ENCODE data around the gene DKK2. TPM values are rescaled to one million over a fixed set of nuclear protein-coding genes. Genes with fewer than 3 reads are reported as not detected.
"Not testable (repeated sequence)": the region's sequence is repeated elsewhere in the genome, so short reads cannot be mapped to it uniquely, and the experiment has no call there.

Gene DKK2
- total and polyA plus RNA-seq, 4 donors, result 0.71 to 2.5 (median 0.87) TPM

DNA sequence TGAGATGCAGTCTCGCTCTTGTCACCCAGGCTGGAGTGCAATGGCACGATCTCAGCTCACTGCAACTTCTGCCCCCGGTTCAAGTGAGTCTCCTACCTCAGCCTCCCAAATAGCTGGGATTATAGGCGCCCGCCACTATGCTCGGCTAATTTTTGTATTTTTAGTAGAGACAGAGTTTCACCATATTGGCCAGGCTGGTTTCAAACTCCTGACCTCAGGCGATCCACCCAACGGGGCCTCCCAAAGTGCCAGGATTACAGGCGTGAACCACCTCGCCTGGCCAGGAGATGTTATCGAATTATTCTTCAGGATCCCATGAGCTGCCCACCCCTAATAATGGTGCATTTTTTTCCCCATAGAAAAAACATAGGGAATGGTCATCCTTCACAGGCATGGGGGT is 128.1 kb downstream of the DKK2 start:
- not testable (repeated sequence) for ATAC-seq (ENCODE audit: low FRiP score)

DNA sequence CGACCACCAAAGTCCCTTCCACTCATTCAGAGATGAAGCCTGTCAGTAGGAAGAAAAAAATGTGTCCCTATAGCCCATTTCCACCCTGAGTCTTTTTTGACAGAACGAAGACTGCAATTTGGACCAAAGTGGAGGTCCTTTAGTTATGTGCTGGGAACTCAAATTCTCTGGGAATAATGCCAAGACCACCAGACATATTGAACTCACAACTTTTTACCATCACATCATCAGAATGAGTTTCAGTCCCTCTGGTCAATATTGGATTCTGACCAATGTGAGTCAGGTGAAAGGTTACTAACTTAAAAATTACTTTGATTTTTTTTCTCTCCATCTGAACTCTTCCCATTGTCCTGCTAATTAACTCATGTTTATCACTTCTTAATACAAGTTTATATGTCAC is 128.9 kb downstream of the DKK2 start:
- ATAC-seq (ENCODE audit: low FRiP score) (no peak), DNase-seq (no peak)
- no peaks in the 10 kb centered on the region for H3K4me1 ChIP-seq (ENCODE audit: control insufficient read depth in 1 of 2, insufficient read depth in 2 of 2, low read length in 2 of 2)
- no peaks in the 10 kb centered on the region for H3K9me3 ChIP-seq (ENCODE audit: control insufficient read depth, low read length)
- whole genome bisulfite sequencing, 2 donors, result 60 to 72% methylated on average over 2 of the region's 2 CpGs
- H3K27ac ChIP-seq (ENCODE audit: low read depth in 1 of 2, low read length in 2 of 2), result no peak overlapping the region
- no peak overlapping the region for H3K4me3 ChIP-seq (ENCODE audit: low read length in 2 of 2)
- H3K27me3 ChIP-seq (ENCODE audit: control insufficient read depth in 1 of 2, insufficient read depth in 2 of 2, low read length in 1 of 2), result no peaks in the 10 kb centered on the region
- intact Hi-C loops (cut with DNase I), result no loop called here
- no peaks in the 10 kb centered on the region for H3K36me3 ChIP-seq (ENCODE audit: control insufficient read depth in 1 of 2, insufficient read depth in 2 of 2, low read length in 1 of 2)

More for the DNA sequence above, 128.1 kb downstream of the DKK2 start:
- H3K9me3 ChIP-seq (ENCODE audit: control insufficient read depth, low read length); H3K36me3 ChIP-seq (ENCODE audit: control insufficient read depth in 1 of 2, insufficient read depth in 2 of 2, low read length in 1 of 2); H3K27ac ChIP-seq (ENCODE audit: low read depth in 1 of 2, low read length in 2 of 2); DNase-seq; H3K4me1 ChIP-seq (ENCODE audit: control insufficient read depth in 1 of 2, insufficient read depth in 2 of 2, low read length in 2 of 2); intact Hi-C loops (cut with DNase I); H3K4me3 ChIP-seq (ENCODE audit: low read length in 2 of 2); H3K27me3 ChIP-seq (ENCODE audit: control insufficient read depth in 1 of 2, insufficient read depth in 2 of 2, low read length in 1 of 2): not testable (repeated sequence)
- 97% methylated on average over 11 of the region's 11 CpGs for WGBS, 2 donors

DNA sequence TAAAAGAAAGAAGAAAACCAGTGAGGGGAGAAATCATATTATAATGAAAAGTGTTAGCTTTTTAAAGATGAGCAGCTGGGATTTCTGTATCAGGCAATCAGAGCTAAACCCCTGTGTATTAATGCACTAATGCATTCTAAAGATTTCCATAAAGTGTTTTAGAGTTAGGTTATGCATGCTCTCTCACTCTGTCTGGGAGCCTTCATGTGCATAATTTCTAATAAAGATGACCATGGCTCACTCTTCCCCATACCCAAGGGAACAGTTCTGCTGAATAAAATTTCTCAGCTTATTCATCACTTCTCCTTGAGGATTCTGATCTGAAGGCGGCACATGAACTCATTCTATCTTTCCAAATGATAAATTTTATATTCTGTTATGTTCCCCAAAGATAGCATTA is 129.4 kb downstream of the DKK2 start:
- Histone ChIP-seq H3K27ac (ENCODE audit: low read depth in 1 of 2, low read length in 2 of 2) (no peak overlapping the region), H3K27me3 (ENCODE audit: control insufficient read depth in 1 of 2, insufficient read depth in 2 of 2, low read length in 1 of 2) (no peaks in the 10 kb centered on the region), H3K4me3 (ENCODE audit: low read length in 2 of 2) (no peak overlapping the region), H3K9me3 (ENCODE audit: control insufficient read depth, low read length) (no peaks in the 10 kb centered on the region), H3K36me3 (ENCODE audit: control insufficient read depth in 1 of 2, insufficient read depth in 2 of 2, low read length in 1 of 2) (no peaks in the 10 kb centered on the region), H3K4me1 (ENCODE audit: control insufficient read depth in 1 of 2, insufficient read depth in 2 of 2, low read length in 2 of 2) (no peaks in the 10 kb centered on the region)
- intact Hi-C loops (cut with DNase I), result no loop called here
- WGBS, 2 donors, result 86 to 87% methylated on average over 1 of the region's 1 CpG
- ATAC-seq (ENCODE audit: low FRiP score) (no peak), DNase-seq (no peak)

DNA sequence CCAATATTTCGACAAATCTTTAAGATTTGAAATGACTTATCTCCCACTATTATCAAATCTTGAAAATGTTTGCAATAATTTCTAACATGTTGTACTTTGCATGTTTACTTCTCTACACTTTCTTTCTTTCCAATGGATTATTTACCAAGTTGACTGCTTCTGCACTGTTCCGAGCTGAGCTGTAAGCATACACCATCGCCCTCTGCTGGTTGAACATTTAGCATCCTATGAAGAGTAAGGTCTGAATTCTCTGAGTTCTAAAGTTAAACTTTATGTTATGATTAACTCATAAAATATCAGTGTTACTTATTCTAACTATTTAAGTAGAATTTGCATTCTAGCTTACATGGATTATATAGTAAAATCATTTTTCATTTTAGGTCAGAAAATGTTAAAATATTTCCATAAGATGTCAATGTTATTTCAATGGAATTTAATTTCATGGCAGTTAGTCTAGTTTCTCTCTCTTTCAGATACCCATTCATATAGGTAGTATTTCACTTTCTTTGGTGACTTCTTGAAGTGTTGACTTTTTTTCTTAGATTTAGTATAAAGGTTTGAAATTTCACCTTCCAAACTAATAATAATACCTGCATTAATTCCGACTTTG is 137.4 kb downstream of the DKK2 start:
- peak; percentile 66 for ATAC-seq (ENCODE audit: low FRiP score)
- Histone ChIP-seq H3K36me3 (ENCODE audit: control insufficient read depth in 1 of 2, insufficient read depth in 2 of 2, low read length in 1 of 2) (no peaks in the 10 kb centered on the region), H3K9me3 (ENCODE audit: control insufficient read depth, low read length) (no peaks in the 10 kb centered on the region), H3K27me3 (ENCODE audit: control insufficient read depth in 1 of 2, insufficient read depth in 2 of 2, low read length in 1 of 2) (peaks cover 0 to 2% of the 10 kb centered on the region in 2 donors), H3K27ac (ENCODE audit: low read depth in 1 of 2, low read length in 2 of 2) (no peak overlapping the region), H3K4me3 (ENCODE audit: low read length in 2 of 2) (no peak overlapping the region), H3K4me1 (ENCODE audit: control insufficient read depth in 1 of 2, insufficient read depth in 2 of 2, low read length in 2 of 2) (no peaks in the 10 kb centered on the region)
- intact Hi-C loops (cut with DNase I), result loop anchor here (5.0 to 10.0 kb wide), 3 partner anchors 76 to 531 kb away; partner anchors contain the start of gene GIMD1 (in 1 of the 2)
- WGBS, 2 donors, result 50 to 51% methylated on average over 4 of the region's 4 CpGs
- DNase-seq, result no peak

DNA sequence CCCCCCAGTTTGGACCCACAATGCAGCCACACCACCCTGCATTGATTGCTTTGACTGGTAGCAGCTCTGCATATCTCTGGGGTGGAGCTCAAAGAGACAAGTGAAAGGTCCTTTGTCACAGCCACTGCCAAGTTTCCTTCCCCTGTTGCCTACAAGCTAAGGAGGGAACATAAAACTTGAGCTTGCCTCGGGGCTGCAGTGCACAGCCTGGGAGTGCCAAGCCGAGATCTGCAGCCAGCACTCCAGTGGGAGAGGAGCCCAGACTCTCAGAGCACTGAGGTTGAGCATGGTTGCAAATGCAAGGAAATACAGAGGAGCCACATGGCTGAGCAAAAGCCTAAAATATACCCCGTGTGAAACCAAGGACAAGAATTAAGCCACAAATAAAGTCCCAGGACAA is 142.2 kb downstream of the DKK2 start:
- intact Hi-C loops (cut with DNase I), result loop anchor here in 1 of 2 donors (10.0 kb wide), 1 partner anchor 519 kb away; no protein-coding TSS in a partner anchor
- no peaks in the 10 kb centered on the region for H3K9me3 ChIP-seq (ENCODE audit: control insufficient read depth, low read length)
- no peaks in the 10 kb centered on the region for H3K36me3 ChIP-seq (ENCODE audit: control insufficient read depth in 1 of 2, insufficient read depth in 2 of 2, low read length in 1 of 2)
- no peak overlapping the region for H3K27ac ChIP-seq (ENCODE audit: low read depth in 1 of 2, low read length in 2 of 2)
- H3K4me3 ChIP-seq (ENCODE audit: low read length in 2 of 2), result no peak overlapping the region
- ATAC-seq (ENCODE audit: low FRiP score) (peak; percentile 57), DNase-seq (peak in 1 of 2 donors; percentile 31)
- peaks cover 0 to 2% of the 10 kb centered on the region in 2 donors for H3K27me3 ChIP-seq (ENCODE audit: control insufficient read depth in 1 of 2, insufficient read depth in 2 of 2, low read length in 1 of 2)
- H3K4me1 ChIP-seq (ENCODE audit: control insufficient read depth in 1 of 2, insufficient read depth in 2 of 2, low read length in 2 of 2), result no peaks in the 10 kb centered on the region
- WGBS, 2 donors, result 4 to 6% methylated on average over 3 of the region's 3 CpGs

DNA sequence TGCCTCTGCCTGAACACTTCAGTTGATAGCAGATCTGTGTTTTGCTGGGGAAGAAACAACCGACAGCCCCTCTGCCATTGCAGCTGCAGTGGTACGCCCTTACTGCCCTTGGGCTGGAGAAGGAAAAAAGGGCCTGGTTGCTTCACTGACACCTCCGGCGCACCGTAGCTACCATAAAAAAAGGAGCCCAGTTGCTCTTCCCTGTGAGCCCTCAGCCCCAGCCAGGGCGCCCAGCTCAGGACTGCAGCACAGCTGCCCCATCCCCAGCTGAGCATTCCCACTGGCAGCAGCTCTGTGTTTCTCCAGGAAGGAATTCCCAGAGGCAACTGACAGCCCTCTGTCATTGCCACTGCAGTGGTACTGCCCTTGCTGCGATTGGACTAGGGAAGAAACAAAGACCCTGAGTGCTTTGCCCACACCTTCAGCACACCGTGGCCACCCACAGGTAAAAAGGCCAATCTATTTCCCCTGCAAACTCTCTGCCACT is 142.7 kb downstream of the DKK2 start:
- WGBS, 2 donors, result 86 to 90% methylated on average over 8 of the region's 8 CpGs
- no peak overlapping the region for H3K4me3 ChIP-seq (ENCODE audit: low read length in 2 of 2)
- H3K27me3 ChIP-seq (ENCODE audit: control insufficient read depth in 1 of 2, insufficient read depth in 2 of 2, low read length in 1 of 2), result peaks cover 0 to 2% of the 10 kb centered on the region in 2 donors
- intact Hi-C loops (cut with DNase I), result loop anchor here in 1 of 2 donors (10.0 kb wide), 1 partner anchor 519 kb away; no protein-coding TSS in a partner anchor
- H3K4me1 ChIP-seq (ENCODE audit: control insufficient read depth in 1 of 2, insufficient read depth in 2 of 2, low read length in 2 of 2), result no peaks in the 10 kb centered on the region
- no peaks in the 10 kb centered on the region for H3K36me3 ChIP-seq (ENCODE audit: control insufficient read depth in 1 of 2, insufficient read depth in 2 of 2, low read length in 1 of 2)
- ATAC-seq (ENCODE audit: low FRiP score), result peak; percentile 36
- DNase-seq, result peak in 1 of 2 donors; percentile 38
- H3K27ac ChIP-seq (ENCODE audit: low read depth in 1 of 2, low read length in 2 of 2), result no peak overlapping the region
- H3K9me3 ChIP-seq (ENCODE audit: control insufficient read depth, low read length), result no peaks in the 10 kb centered on the region

DNA sequence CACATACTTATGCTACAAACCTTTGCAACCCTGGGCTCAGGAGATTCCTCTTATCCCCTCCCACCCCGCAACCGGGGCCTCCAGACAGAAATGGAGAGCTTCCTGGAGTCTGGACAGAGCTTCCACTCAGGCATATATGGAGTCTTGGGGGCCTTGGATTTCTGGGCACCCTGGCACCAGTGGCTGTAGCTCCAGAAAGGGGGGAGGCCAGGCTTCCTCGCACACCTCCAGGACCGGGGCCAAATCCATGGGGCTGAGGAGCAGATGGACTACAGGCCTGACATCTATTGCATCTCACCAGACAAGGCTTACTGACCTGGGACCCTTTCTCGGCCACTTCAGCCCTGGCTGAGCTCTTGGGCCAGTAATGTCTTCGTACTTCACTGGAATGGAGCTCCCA is 143.3 kb downstream of the DKK2 start:
- ATAC-seq (ENCODE audit: low FRiP score) (peak; percentile 44), DNase-seq (peak in 1 of 2 donors; percentile 67)
- intact Hi-C loops (cut with DNase I), result loop anchor here in 1 of 2 donors (10.0 kb wide), 1 partner anchor 518 kb away; no protein-coding TSS in a partner anchor
- Histone ChIP-seq H3K9me3 (ENCODE audit: control insufficient read depth, low read length) (no peaks in the 10 kb centered on the region), H3K4me3 (ENCODE audit: low read length in 2 of 2) (no peak overlapping the region), H3K36me3 (ENCODE audit: control insufficient read depth in 1 of 2, insufficient read depth in 2 of 2, low read length in 1 of 2) (no peaks in the 10 kb centered on the region), H3K27me3 (ENCODE audit: control insufficient read depth in 1 of 2, insufficient read depth in 2 of 2, low read length in 1 of 2) (peaks cover 0 to 2% of the 10 kb centered on the region in 2 donors), H3K4me1 (ENCODE audit: control insufficient read depth in 1 of 2, insufficient read depth in 2 of 2, low read length in 2 of 2) (no peaks in the 10 kb centered on the region), H3K27ac (ENCODE audit: low read depth in 1 of 2, low read length in 2 of 2) (no peak overlapping the region)
- 96 to 97% methylated on average over 6 of the region's 6 CpGs for WGBS, 2 donors

DNA sequence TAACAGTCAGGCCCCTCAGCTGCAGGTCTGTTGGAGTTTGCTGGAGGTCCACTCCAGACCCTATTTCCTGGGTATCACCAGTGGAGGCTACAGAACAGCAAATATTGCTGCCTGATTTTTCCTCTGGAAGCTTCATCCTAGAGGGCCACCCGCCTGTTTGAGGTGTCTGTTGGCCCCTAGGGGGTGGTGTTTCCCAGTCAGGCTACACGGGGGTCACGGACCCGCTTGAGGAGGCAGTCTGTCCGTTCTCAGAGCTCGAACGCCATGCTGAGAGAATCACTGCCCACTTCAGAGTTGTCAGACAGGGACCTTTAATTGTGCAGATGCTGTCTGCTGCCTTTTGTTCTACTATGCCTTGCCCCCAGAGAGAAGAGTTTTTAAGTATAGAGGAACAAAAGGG is 160.8 kb downstream of the DKK2 start:
- intact Hi-C loops (cut with DNase I), result no loop called here
- DNase-seq, result no peak

More for the DNA sequence above, 160.8 kb downstream of the DKK2 start:
- Histone ChIP-seq H3K9me3 (ENCODE audit: control insufficient read depth, low read length) (no peaks in the 10 kb centered on the region), H3K27ac (ENCODE audit: low read depth in 1 of 2, low read length in 2 of 2) (no peak overlapping the region), H3K27me3 (ENCODE audit: control insufficient read depth in 1 of 2, insufficient read depth in 2 of 2, low read length in 1 of 2) (no peaks in the 10 kb centered on the region), H3K4me3 (ENCODE audit: low read length in 2 of 2) (no peak overlapping the region), H3K36me3 (ENCODE audit: control insufficient read depth in 1 of 2, insufficient read depth in 2 of 2, low read length in 1 of 2) (no peaks in the 10 kb centered on the region), H3K4me1 (ENCODE audit: control insufficient read depth in 1 of 2, insufficient read depth in 2 of 2, low read length in 2 of 2) (no peaks in the 10 kb centered on the region)
- 85 to 87% methylated on average over 7 of the region's 7 CpGs for WGBS, 2 donors
- no peak for ATAC-seq (ENCODE audit: low FRiP score)
